WTC11 (cell line): ENCODE results near the gene C1D. TPM values are rescaled to one million over a fixed set of nuclear protein-coding genes. Genes with fewer than 3 reads are reported as not detected.

ENCODE experiments used
- ATAC-seq: fragments of 200-7000 bp; cut with Tn5 transposase; 2 replicates; pipeline ENCODE4 v1.10.0; 2021; ENCODE audit warnings: mild to moderate bottlenecking, moderate library complexity
- CTCF ChIA-PET: fragments of 300-600 bp; sonication (Branson Sonifier 250); formaldehyde crosslinking; loops from one replicate; lab custom pipeline; 2021; ENCODE audit warnings: antibody characterized with exemption; lab: Charles Lee
- POLR2A ChIA-PET: fragments of 350-600 bp; sonication (Branson Sonifier 250); formaldehyde crosslinking; loops from one replicate; lab custom pipeline; 2021; ENCODE audit warnings: antibody characterized with exemption; lab: Charles Lee
- DNase-seq: peaks from one replicate; pipeline ENCODE4 v3.0.0; 2021; ENCODE audit warnings: low spot score
- H3K27ac Mint-ChIP-seq: 2 replicates; pipeline ENCODE4 v1.8.0; 2021; ENCODE audit warnings: mixed read lengths
- H3K27me3 Mint-ChIP-seq: 2 replicates; pipeline ENCODE4 v1.8.0; 2021; ENCODE audit warnings: low read depth, mild to moderate bottlenecking, moderate library complexity, mixed read lengths
- H3K36me3 Mint-ChIP-seq: 2 replicates; pipeline ENCODE4 v1.8.0; 2021; ENCODE audit warnings: mixed read lengths
- H3K4me1 Mint-ChIP-seq: 2 replicates; pipeline ENCODE4 v1.8.0; 2022; ENCODE audit warnings: mixed read lengths
- H3K4me3 Mint-ChIP-seq: 2 replicates; pipeline ENCODE4 v1.8.0; 2021; ENCODE audit warnings: mild to moderate bottlenecking, moderate library complexity, mixed read lengths
- H3K9me3 Mint-ChIP-seq: 2 replicates; pipeline ENCODE4 v1.8.0; 2021; ENCODE audit warnings: mixed read lengths
- ARID4B ChIP-seq: sonication (generic); formaldehyde crosslinking; IDR thresholded peaks from 2 replicates; pipeline ENCODE4 v1.8.0; 2023; ENCODE audit warnings: missing genetic modification reagents, mild to moderate bottlenecking, borderline replicate concordance
- ELF4 ChIP-seq: sonication (generic); formaldehyde crosslinking; IDR thresholded peaks from 2 replicates; pipeline ENCODE4 v1.8.1; 2022; ENCODE audit warnings: low read depth, mild to moderate bottlenecking, moderate library complexity, missing genetic modification reagents
- ESRRA ChIP-seq: sonication (generic); formaldehyde crosslinking; IDR thresholded peaks from 2 replicates; pipeline ENCODE4 v1.8.1; 2022; ENCODE audit warnings: mild to moderate bottlenecking, missing genetic modification reagents, borderline replicate concordance
- ETV6 ChIP-seq: sonication (generic); formaldehyde crosslinking; IDR thresholded peaks from 2 replicates; pipeline ENCODE4 v1.8.1; 2022; ENCODE audit warnings: mild to moderate bottlenecking, missing genetic modification reagents
- FOXP4 ChIP-seq: sonication (generic); formaldehyde crosslinking; IDR thresholded peaks from 2 replicates; pipeline ENCODE4 v1.8.0; 2022; ENCODE audit warnings: mild to moderate bottlenecking, missing genetic modification reagents
- HMGXB4 ChIP-seq: sonication (generic); formaldehyde crosslinking; IDR thresholded peaks from 2 replicates; pipeline ENCODE4 v1.8.1; 2023; ENCODE audit warnings: mild to moderate bottlenecking, moderate library complexity, missing genetic modification reagents
- JUN ChIP-seq: sonication (generic); formaldehyde crosslinking; IDR thresholded peaks from 2 replicates; pipeline ENCODE4 v1.8.0; 2023; ENCODE audit warnings: mild to moderate bottlenecking, missing genetic modification reagents
- MLX ChIP-seq: sonication (generic); formaldehyde crosslinking; IDR thresholded peaks from 2 replicates; pipeline ENCODE4 v1.8.1; 2023; ENCODE audit warnings: mild to moderate bottlenecking, missing genetic modification reagents, moderate library complexity
- NFYB ChIP-seq: sonication (generic); formaldehyde crosslinking; conservative IDR thresholded peaks from 2 replicates; pipeline ENCODE4 v1.8.0; 2022; ENCODE audit warnings: low read depth, missing genetic modification reagents
- PRRX2 ChIP-seq: fragments of 250-450 bp; sonication (Bioruptor Pico); IDR thresholded peaks from 2 replicates; pipeline ENCODE4 v1.8.0; 2021; ENCODE audit warnings: mild to moderate bottlenecking
- SP1 ChIP-seq: sonication (generic); formaldehyde crosslinking; conservative IDR thresholded peaks from 2 replicates; pipeline ENCODE4 v1.8.1; 2022; ENCODE audit warnings: missing genetic modification reagents
- TEAD4 ChIP-seq: sonication (generic); formaldehyde crosslinking; IDR thresholded peaks from 2 replicates; pipeline ENCODE4 v1.8.0; 2022; ENCODE audit warnings: mild to moderate bottlenecking, missing genetic modification reagents
- USF2 ChIP-seq: sonication (generic); formaldehyde crosslinking; IDR thresholded peaks from 2 replicates; pipeline ENCODE4 v1.8.1; 2023; ENCODE audit warnings: mild to moderate bottlenecking, missing genetic modification reagents, moderate library complexity
- ZNF423 ChIP-seq: fragments of 250-450 bp; sonication (Bioruptor Pico); IDR thresholded peaks from 2 replicates; pipeline ENCODE4 v2.1.2; 2022; ENCODE audit warnings: mild to moderate bottlenecking, moderate library complexity
- total RNA-seq: library from RNA; stranded (reverse); gene quantifications from 3 replicates; pipeline ENCODE4 v1.2.3, GENCODE V29; 2021
- TF ChIP-seq, protein P1 (sequence below): sonication (generic); formaldehyde crosslinking; IDR thresholded peaks from 2 replicates; pipeline ENCODE4 v1.8.1; 2023; ENCODE audit warnings: mild to moderate bottlenecking, missing genetic modification reagents
- TF ChIP-seq, protein P2 (sequence below): sonication (generic); formaldehyde crosslinking; IDR thresholded peaks from 2 replicates; pipeline ENCODE4 v1.8.1; 2022; ENCODE audit warnings: mild to moderate bottlenecking, missing genetic modification reagents, moderate library complexity, borderline replicate concordance
- TF ChIP-seq, protein P3 (sequence below): sonication (generic); formaldehyde crosslinking; IDR thresholded peaks from 2 replicates; pipeline ENCODE4 v1.8.1; 2022; ENCODE audit warnings: mild to moderate bottlenecking, moderate library complexity, missing genetic modification reagents
- TF ChIP-seq, protein P4 (sequence below): sonication (generic); formaldehyde crosslinking; IDR thresholded peaks from 2 replicates; pipeline ENCODE4 v1.8.1; 2022; ENCODE audit warnings: low read depth, mild to moderate bottlenecking, moderate library complexity, missing genetic modification reagents, borderline replicate concordance

C1D gene
- total RNA-seq, 1 experiment from 2014 or later = 21.0 TPM

DNA sequence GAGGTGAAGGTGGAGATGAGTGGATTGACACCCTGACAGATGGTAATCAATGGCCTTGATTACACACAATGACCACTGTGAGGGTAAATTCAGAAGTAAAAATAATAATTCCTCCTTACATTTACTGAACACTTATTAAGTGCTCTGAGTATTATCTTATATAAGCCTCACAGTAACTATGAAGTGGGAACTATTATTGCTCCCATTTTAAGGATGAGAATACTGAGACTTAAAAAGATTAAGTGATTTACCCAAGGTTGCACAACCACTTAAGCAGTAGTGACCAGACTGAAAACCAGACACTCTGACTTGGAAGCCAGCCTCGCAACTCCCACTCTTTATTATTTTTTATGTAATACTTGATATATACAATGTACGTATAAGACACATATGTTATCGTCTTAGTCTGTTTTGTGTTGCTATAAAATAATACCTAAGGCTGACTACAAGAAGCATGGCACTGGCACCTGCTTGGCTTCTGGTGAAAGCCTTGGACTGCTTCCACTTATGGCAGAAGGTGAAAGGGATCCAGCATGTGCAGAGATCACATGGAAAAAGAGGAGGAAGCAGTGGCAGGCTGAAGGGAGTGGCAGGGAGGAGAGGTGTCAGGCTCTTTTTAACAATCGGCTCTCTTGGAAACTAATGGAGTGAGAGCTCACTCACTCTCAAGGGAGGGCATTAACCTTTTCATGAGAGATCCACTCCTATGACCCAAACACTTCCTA lies 41.5 kb upstream of the C1D start (continued):
- TF ChIP-seq, protein P1, sequence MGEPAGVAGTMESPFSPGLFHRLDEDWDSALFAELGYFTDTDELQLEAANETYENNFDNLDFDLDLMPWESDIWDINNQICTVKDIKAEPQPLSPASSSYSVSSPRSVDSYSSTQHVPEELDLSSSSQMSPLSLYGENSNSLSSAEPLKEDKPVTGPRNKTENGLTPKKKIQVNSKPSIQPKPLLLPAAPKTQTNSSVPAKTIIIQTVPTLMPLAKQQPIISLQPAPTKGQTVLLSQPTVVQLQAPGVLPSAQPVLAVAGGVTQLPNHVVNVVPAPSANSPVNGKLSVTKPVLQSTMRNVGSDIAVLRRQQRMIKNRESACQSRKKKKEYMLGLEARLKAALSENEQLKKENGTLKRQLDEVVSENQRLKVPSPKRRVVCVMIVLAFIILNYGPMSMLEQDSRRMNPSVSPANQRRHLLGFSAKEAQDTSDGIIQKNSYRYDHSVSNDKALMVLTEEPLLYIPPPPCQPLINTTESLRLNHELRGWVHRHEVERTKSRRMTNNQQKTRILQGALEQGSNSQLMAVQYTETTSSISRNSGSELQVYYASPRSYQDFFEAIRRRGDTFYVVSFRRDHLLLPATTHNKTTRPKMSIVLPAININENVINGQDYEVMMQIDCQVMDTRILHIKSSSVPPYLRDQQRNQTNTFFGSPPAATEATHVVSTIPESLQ (CRISPR knock-in tag) = no peak
- TF ChIP-seq, protein P2, sequence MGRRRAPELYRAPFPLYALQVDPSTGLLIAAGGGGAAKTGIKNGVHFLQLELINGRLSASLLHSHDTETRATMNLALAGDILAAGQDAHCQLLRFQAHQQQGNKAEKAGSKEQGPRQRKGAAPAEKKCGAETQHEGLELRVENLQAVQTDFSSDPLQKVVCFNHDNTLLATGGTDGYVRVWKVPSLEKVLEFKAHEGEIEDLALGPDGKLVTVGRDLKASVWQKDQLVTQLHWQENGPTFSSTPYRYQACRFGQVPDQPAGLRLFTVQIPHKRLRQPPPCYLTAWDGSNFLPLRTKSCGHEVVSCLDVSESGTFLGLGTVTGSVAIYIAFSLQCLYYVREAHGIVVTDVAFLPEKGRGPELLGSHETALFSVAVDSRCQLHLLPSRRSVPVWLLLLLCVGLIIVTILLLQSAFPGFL (CRISPR knock-in tag) = no peak
- TF ChIP-seq ARID4B (CRISPR knock-in tag) (no peak), NFYB (CRISPR knock-in tag) (no peak), ELF4 (CRISPR knock-in tag) (no peak)

- Mint-ChIP-seq H3K4me1 (no peaks in the 10 kb centered on the region), H3K27ac (no peak overlapping the region), H3K27me3 (peaks cover 5% of the 10 kb centered on the region; the same call in 1 of the 2 replicates), H3K4me3 (no peak overlapping the region), H3K36me3 (no peaks in the 10 kb centered on the region; the same call in 1 of the 2 replicates), H3K9me3 (peaks cover 15% of the 10 kb centered on the region)
- TF ChIP-seq NFYB (CRISPR knock-in tag) (no peak), SP1 (CRISPR knock-in tag) (no peak), ETV6 (no peak), USF2 (no peak), JUN (CRISPR knock-in tag) (no peak), HMGXB4 (CRISPR knock-in tag) (no peak), ESRRA (CRISPR knock-in tag) (no peak), TEAD4 (CRISPR knock-in tag) (no peak), MLX (no peak), FOXP4 (CRISPR knock-in tag) (no peak), ZNF423 (CRISPR knock-in tag) (no peak), PRRX2 (CRISPR knock-in tag) (no peak)
- TF ChIP-seq, protein P3, sequence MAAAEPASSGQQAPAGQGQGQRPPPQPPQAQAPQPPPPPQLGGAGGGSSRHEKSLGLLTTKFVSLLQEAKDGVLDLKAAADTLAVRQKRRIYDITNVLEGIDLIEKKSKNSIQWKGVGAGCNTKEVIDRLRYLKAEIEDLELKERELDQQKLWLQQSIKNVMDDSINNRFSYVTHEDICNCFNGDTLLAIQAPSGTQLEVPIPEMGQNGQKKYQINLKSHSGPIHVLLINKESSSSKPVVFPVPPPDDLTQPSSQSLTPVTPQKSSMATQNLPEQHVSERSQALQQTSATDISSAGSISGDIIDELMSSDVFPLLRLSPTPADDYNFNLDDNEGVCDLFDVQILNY (CRISPR knock-in tag) = no peak
- TF ChIP-seq, protein P4, sequence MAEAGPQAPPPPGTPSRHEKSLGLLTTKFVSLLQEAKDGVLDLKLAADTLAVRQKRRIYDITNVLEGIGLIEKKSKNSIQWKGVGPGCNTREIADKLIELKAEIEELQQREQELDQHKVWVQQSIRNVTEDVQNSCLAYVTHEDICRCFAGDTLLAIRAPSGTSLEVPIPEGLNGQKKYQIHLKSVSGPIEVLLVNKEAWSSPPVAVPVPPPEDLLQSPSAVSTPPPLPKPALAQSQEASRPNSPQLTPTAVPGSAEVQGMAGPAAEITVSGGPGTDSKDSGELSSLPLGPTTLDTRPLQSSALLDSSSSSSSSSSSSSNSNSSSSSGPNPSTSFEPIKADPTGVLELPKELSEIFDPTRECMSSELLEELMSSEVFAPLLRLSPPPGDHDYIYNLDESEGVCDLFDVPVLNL (CRISPR knock-in tag) = no peak
- DNase-seq (no peak), ATAC-seq (no peak)
- POLR2A ChIA-PET = no interaction called here
- CTCF ChIA-PET = no interaction called here
These were observed 40.9 kb upstream of the C1D start for GRCh38 chr2:68103709-68104055.
